Stimulated activated memory B cell treated with anti-CD40 and anti-IgM and Interleukin-4, amounts not matched to agents 10 μg/mL and 1 μg/mL and 100 μg/mL, for 72 hours (primary cell): ENCODE measurements around the gene RAD9A.
"Not testable (repeated sequence)": the region's sequence is repeated elsewhere in the genome, so short reads cannot be mapped to it uniquely, and the experiment has no call there.

Source experiments
- ATAC-seq: fragments of 150-1000 bp; cut with Tn5 transposase; 2 replicates; pipeline ENCODE4 v1.10.0; 2021
- H3K27ac Mint-ChIP-seq: one replicate; pipeline ENCODE4 v1.8.0; 2022; ENCODE audit warnings: mild to moderate bottlenecking, mixed read lengths
- H3K27me3 Mint-ChIP-seq: one replicate; pipeline ENCODE4 v1.8.0; 2022; ENCODE audit warnings: mixed read lengths
- H3K36me3 Mint-ChIP-seq: one replicate; pipeline ENCODE4 v1.8.0; 2022; ENCODE audit warnings: mixed read lengths
- H3K4me1 Mint-ChIP-seq: one replicate; pipeline ENCODE4 v1.8.0; 2022; ENCODE audit warnings: mixed read lengths
- H3K4me3 Mint-ChIP-seq: one replicate; pipeline ENCODE4 v1.8.0; 2022; ENCODE audit warnings: mild to moderate bottlenecking, moderate library complexity, mixed read lengths
- H3K9me3 Mint-ChIP-seq: one replicate; pipeline ENCODE4 v1.8.0; 2022; ENCODE audit warnings: mixed read lengths

Gene RAD9A

GRCh38 chr11:67416416-67417335 is 24.9 kb downstream of the RAD9A start:
- Mint-ChIP-seq H3K36me3 (no peaks in the 10 kb centered on the region), H3K4me3 (peak overlapping the region; percentile 74), H3K27ac (peak overlapping the region; percentile 86), H3K27me3 (no peaks in the 10 kb centered on the region), H3K4me1 (peaks cover 86% of the 10 kb centered on the region), H3K9me3 (no peaks in the 10 kb centered on the region)
- ATAC-seq = no peak

- ATAC-seq = no peak
- peaks cover 79% of the 10 kb centered on the region for H3K4me1 Mint-ChIP-seq
- H3K27me3 Mint-ChIP-seq = no peaks in the 10 kb centered on the region
- H3K4me3 Mint-ChIP-seq = no peak overlapping the region
- no peaks in the 10 kb centered on the region for H3K9me3 Mint-ChIP-seq
- H3K36me3 Mint-ChIP-seq = no peaks in the 10 kb centered on the region
- H3K27ac Mint-ChIP-seq = peak overlapping the region; percentile 86
Measured at GRCh38 chr11:67417425-67417824, 25.6 kb downstream of the RAD9A start.

GRCh38 chr11:67418476-67419281 is 26.9 kb downstream of the RAD9A start:
- H3K36me3 Mint-ChIP-seq = no peaks in the 10 kb centered on the region
- no peaks in the 10 kb centered on the region for H3K27me3 Mint-ChIP-seq
- no peaks in the 10 kb centered on the region for H3K9me3 Mint-ChIP-seq
- peak; percentile 57 for ATAC-seq
- peak overlapping the region; percentile 76 for H3K4me3 Mint-ChIP-seq
- H3K4me1 Mint-ChIP-seq = peaks cover 75% of the 10 kb centered on the region
- H3K27ac Mint-ChIP-seq = peak overlapping the region; percentile 86

GRCh38 chr11:67419325-67420049 is 27.7 kb downstream of the RAD9A start:
- ATAC-seq = no peak
- Mint-ChIP-seq H3K27me3 (no peaks in the 10 kb centered on the region), H3K9me3 (no peaks in the 10 kb centered on the region), H3K4me3 (peak overlapping the region; percentile 76), H3K4me1 (peaks cover 70% of the 10 kb centered on the region), H3K36me3 (no peaks in the 10 kb centered on the region), H3K27ac (peak overlapping the region; percentile 86)

- no peak for ATAC-seq
- Mint-ChIP-seq H3K27ac (peak overlapping the region; percentile 86), H3K27me3 (no peaks in the 10 kb centered on the region), H3K4me3 (peak overlapping the region; percentile 76), H3K36me3 (no peaks in the 10 kb centered on the region), H3K4me1 (peaks cover 64% of the 10 kb centered on the region), H3K9me3 (no peaks in the 10 kb centered on the region)
Measured at GRCh38 chr11:67420147-67420645, 28.4 kb downstream of the RAD9A start.

- Mint-ChIP-seq H3K4me3 (peak overlapping the region; percentile 76), H3K9me3 (no peaks in the 10 kb centered on the region), H3K4me1 (peaks cover 62% of the 10 kb centered on the region), H3K36me3 (no peaks in the 10 kb centered on the region), H3K27me3 (no peaks in the 10 kb centered on the region), H3K27ac (peak overlapping the region; percentile 86)
- peak; percentile 92 for ATAC-seq
Measured at GRCh38 chr11:67420646-67421429, 29.1 kb downstream of the RAD9A start.

- Mint-ChIP-seq H3K4me1 (peaks cover 57% of the 10 kb centered on the region), H3K4me3 (peak overlapping the region; percentile 76), H3K27ac (peak overlapping the region; percentile 86), H3K36me3 (no peaks in the 10 kb centered on the region), H3K27me3 (no peaks in the 10 kb centered on the region), H3K9me3 (no peaks in the 10 kb centered on the region)
- ATAC-seq = no peak
Measured at GRCh38 chr11:67421430-67422031, 29.7 kb downstream of the RAD9A start.

- ATAC-seq = no peak
- Mint-ChIP-seq H3K4me1 (peaks cover 55% of the 10 kb centered on the region), H3K27me3 (no peaks in the 10 kb centered on the region), H3K36me3 (no peaks in the 10 kb centered on the region), H3K27ac (no peak overlapping the region), H3K9me3 (no peaks in the 10 kb centered on the region), H3K4me3 (no peak overlapping the region)
Measured at GRCh38 chr11:67422891-67423290, 31.1 kb downstream of the RAD9A start.

GRCh38 chr11:67423466-67423865 is 31.7 kb downstream of the RAD9A start:
- H3K9me3 Mint-ChIP-seq = no peaks in the 10 kb centered on the region
- no peak overlapping the region for H3K4me3 Mint-ChIP-seq
- H3K27ac Mint-ChIP-seq = no peak overlapping the region
- no peaks in the 10 kb centered on the region for H3K36me3 Mint-ChIP-seq
- peaks cover 51% of the 10 kb centered on the region for H3K4me1 Mint-ChIP-seq
- no peak for ATAC-seq
- no peaks in the 10 kb centered on the region for H3K27me3 Mint-ChIP-seq

GRCh38 chr11:67423891-67424613 is 32.3 kb downstream of the RAD9A start:
- peaks cover 45% of the 10 kb centered on the region for H3K4me1 Mint-ChIP-seq
- H3K9me3 Mint-ChIP-seq = no peaks in the 10 kb centered on the region
- H3K4me3 Mint-ChIP-seq = no peak overlapping the region
- peak overlapping the region; percentile 53 for H3K27ac Mint-ChIP-seq
- no peak for ATAC-seq
- no peaks in the 10 kb centered on the region for H3K36me3 Mint-ChIP-seq
- no peaks in the 10 kb centered on the region for H3K27me3 Mint-ChIP-seq

- not testable (repeated sequence) for H3K36me3 Mint-ChIP-seq, ATAC-seq, H3K27me3 Mint-ChIP-seq, H3K9me3 Mint-ChIP-seq
- Mint-ChIP-seq H3K4me3 (peak overlapping the region; percentile 92), H3K4me1 (peaks cover 44% of the 10 kb centered on the region), H3K27ac (peak overlapping the region; percentile 91)
Measured at GRCh38 chr11:67427364-67427859, 35.6 kb downstream of the RAD9A start.

- H3K9me3 Mint-ChIP-seq = no peaks in the 10 kb centered on the region
- peaks cover 42% of the 10 kb centered on the region for H3K4me1 Mint-ChIP-seq
- peak within 1 kb of the TSS; percentile 91 for H3K27ac Mint-ChIP-seq
- no peaks in the 10 kb centered on the region for H3K27me3 Mint-ChIP-seq
- ATAC-seq = peak; percentile 92
- H3K36me3 Mint-ChIP-seq = peaks cover 16% of the 10 kb centered on the region
- H3K4me3 Mint-ChIP-seq = peak within 1 kb of the TSS; percentile 92
Measured at GRCh38 chr11:67428052-67429001, 36.5 kb downstream of the RAD9A start, which contains the start of gene RPS6KB2. Gene RPS6KB2, plus strand, starts transcription at chr11:67428494. Its CDS starts 52 bp downstream, at chr11:67428546.
